ENCODE measurements around the gene JHY.
A peak's percentile ranks its signal among the peaks of the same experiment; 100 is the strongest.
"Not testable (repeated sequence)": the region's sequence is repeated elsewhere in the genome, so short reads cannot be mapped to it uniquely, and the experiment has no call there.

Gene JHY

GRCh38 chr11:122882189-122882856 is at the start of gene JHY:
JHY (plus strand) TSS chr11:122882759; CDS start chr11:122885850, 3,091 bp downstream.
- peak; percentile 68 for DNase-seq

- no peak for DNase-seq
These were observed 48.6 kb upstream of the JHY start for GRCh38 chr11:122833846-122834464.

- DNase-seq: no peak
These were observed 45.6 kb upstream of the JHY start for GRCh38 chr11:122836916-122837315.

GRCh38 chr11:122837528-122838346 is 44.8 kb upstream of the JHY start:
- no peak for DNase-seq

- no peak for DNase-seq
These were observed 39.0 kb upstream of the JHY start for GRCh38 chr11:122843281-122844141.

GRCh38 chr11:122847466-122847865 is 35.1 kb upstream of the JHY start:
- no peak for DNase-seq

GRCh38 chr11:122848186-122848585 is 34.4 kb upstream of the JHY start:
- no peak for DNase-seq

GRCh38 chr11:122850076-122850631 is 32.4 kb upstream of the JHY start:
- no peak for DNase-seq

- no peak for DNase-seq
These were observed 31.1 kb upstream of the JHY start for GRCh38 chr11:122851366-122851966.

- DNase-seq: no peak
These were observed 30.3 kb upstream of the JHY start for GRCh38 chr11:122852074-122852795.

GRCh38 chr11:122852796-122853160 is 29.8 kb upstream of the JHY start:
- DNase-seq: no peak

GRCh38 chr11:122853261-122853660 is 29.3 kb upstream of the JHY start:
- DNase-seq: no peak

GRCh38 chr11:122853971-122854446 is 28.6 kb upstream of the JHY start:
- DNase-seq: peak; percentile 94

GRCh38 chr11:122861631-122862030 is 20.9 kb upstream of the JHY start:
- DNase-seq: no peak

GRCh38 chr11:122862091-122862490 is 20.5 kb upstream of the JHY start:
- no peak for DNase-seq

- DNase-seq: not testable (repeated sequence)
These were observed 19.4 kb upstream of the JHY start for GRCh38 chr11:122863154-122863553.

- DNase-seq: peak; percentile 67
These were observed 18.7 kb upstream of the JHY start for GRCh38 chr11:122863704-122864326.

- DNase-seq: no peak
These were observed 18.0 kb upstream of the JHY start for GRCh38 chr11:122864386-122865115.

- DNase-seq: no peak
These were observed 12.9 kb upstream of the JHY start for GRCh38 chr11:122869622-122870021.

- DNase-seq: no peak
These were observed 11.3 kb upstream of the JHY start for GRCh38 chr11:122871302-122871701.
